Measurements from ENCODE around the gene SLC38A8.

SLC38A8 gene

GRCh38 chr16:84068783-84069462, 26.3 kb upstream of the SLC38A8 start:
- DNase-seq (ENCODE audit: low read depth in 2 of 3, low spot score in 2 of 3): no peak

DNA sequence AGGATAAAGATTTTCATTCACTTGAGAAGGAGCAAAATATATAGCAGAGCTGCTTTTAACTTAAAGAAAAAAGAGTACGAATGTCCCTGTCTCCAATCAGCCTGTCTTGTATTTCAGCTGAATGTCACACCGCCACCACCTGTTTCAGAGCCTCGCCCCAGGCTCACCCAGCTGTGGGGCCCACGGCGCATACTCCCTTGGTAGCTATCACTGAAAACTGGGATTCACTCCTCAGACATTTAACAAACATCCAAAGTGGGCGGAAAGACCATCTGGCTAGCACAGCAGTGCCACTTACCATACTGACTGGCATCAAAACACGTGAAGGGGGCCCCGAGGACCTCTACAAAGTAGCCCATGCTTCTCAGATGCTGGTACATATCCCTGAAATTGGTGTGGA, 25.4 kb upstream of the SLC38A8 start:
- DNase-seq (ENCODE audit: low read depth in 2 of 3, low spot score in 2 of 3): no peak

DNA sequence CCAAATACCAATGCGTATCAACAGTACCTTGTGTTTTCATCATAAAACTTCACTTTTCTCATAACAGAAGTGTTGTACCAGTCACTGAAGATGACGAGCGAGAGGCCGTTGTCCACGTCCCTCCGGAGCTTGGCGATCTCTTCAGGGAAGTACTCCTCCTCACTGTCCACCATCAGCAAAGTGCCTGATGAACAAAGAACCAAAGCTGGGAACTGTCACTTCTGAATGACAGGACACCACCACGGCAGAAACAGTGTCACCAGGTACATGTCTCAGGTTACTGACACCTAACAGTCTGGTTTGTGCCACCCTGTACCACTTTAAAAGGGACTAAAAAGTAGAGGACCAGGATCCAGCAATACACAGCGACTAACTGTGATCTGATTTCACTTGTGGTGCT, 25.0 kb upstream of the SLC38A8 start:
- no peak for DNase-seq (ENCODE audit: low read depth in 2 of 3, low spot score in 2 of 3)

DNA sequence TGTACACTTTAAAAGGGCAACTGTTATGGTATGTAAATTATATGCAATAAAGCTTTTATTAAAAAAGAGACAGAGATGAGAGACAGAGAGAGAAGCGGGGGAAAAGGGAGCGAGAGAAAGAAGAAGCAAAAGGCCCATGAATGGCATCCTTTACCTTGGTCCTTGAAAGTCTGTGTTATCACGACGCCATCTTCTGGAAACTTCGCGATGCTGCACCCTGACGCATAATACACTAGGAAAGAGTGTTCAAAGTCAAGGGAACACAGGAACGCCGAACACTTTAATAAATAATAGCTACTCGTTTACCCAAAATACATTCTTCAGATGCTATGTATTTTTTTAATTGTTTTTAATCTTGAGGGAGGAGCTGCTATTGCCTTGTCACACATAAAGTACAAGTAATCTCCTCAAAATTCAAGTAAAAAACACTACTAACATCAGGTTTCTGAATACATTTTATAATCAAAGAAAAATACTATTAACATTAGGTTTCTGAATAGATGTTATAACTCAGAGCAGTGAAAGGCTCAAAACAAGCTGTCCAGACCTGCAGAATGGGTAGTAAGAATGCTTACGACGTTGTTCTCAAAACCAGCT, 23.0 kb upstream of the SLC38A8 start:
- DNase-seq (ENCODE audit: low read depth in 2 of 3, low spot score in 2 of 3): no peak

DNA sequence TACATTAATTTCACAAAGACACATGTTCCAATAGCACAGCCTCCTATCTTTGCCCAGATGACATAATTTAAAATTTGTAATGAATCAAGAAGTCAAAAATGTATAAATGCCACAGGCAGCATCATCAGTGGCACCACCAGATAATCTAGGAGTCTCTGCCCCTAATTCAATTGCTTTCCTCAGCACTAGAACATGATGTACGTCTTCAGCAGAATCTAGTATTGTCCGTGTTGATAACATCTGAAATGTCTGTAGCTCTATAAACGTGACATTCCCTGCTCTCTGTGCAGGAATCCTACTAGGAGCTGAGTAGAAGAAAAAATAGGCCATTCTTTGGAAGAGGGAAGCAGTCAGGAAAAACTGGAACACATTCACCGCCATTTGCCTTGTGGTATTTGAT, 21.4 kb upstream of the SLC38A8 start:
- no peak for DNase-seq (ENCODE audit: low read depth in 2 of 3, low spot score in 2 of 3)

GRCh38 chr16:84062734-84063640, 20.4 kb upstream of the SLC38A8 start:
- DNase-seq (ENCODE audit: low read depth in 2 of 3, low spot score in 2 of 3): peak; percentile 26 to 61 (median 52)

- no peak for DNase-seq (ENCODE audit: low read depth in 2 of 3, low spot score in 2 of 3)
Measured at GRCh38 chr16:84061236-84061819, 18.7 kb upstream of the SLC38A8 start.

DNA sequence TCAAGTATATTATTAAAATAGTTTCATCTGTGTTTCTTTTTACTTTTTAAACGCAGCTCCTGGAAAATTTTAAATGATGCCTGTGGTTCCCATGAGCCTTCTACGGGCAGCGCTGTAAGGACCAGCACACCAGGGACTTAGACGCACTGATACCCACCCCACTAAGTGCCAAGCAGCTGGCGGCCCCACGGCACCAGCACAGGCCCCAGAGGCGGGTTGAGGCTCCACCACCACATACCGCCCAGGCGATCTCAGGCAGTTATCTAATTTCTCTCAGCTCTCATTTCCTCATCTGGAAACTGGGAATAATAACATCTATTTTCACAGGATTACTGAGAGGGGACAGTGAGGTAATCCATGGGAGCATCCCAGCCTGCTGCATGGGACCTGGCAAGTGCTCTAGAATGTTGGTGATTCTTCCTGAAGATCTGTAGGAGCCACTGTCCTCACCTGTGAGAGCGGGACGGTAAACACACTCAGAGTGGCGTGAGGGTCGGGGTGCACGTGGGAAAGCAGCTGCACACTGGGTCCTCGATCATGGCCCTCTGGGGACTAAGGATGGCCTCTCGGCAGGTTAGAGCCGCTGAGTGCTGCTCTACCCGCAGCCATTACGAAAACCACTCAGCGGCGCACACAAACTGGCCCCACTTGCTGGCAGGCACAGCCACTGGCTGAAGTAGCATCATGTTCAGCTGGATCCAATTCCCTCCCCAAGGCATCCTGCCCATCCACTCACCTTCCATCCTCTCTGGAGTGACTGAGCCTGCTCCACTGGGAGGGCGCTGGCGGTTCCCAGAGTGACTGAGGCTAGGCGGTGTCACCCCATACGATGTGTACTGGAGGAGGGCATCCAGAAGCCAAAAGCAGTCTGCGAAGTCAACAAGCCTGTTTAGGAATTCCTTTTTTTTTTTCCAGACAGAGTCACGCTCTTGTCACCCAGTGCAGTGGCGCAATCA, 17.6 kb upstream of the SLC38A8 start:
- no peak for DNase-seq (ENCODE audit: low read depth in 2 of 3, low spot score in 2 of 3)

GRCh38 chr16:84059111-84059510, 16.5 kb upstream of the SLC38A8 start:
- no peak for DNase-seq (ENCODE audit: low read depth in 2 of 3, low spot score in 2 of 3)

DNA sequence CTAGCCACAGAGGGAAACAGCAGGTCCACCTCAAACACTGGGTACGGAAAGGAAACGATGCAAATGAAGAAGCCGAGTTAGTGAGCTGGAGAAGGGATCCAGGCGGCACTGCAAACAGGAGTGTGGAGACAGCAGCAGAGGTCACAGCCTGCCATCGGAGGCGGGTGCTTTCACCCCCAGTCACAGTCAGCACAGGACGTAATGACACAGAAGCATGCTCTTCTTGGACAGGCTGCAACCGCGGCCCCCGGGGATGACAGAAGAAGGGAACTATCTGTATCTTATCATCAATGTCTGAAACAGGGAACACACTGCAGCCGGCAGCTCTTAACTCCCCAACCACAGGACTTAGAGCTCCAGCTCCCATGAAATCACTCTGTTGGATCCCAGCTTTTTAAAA, 16.1 kb upstream of the SLC38A8 start:
- DNase-seq (ENCODE audit: low read depth in 2 of 3, low spot score in 2 of 3): no peak

DNA sequence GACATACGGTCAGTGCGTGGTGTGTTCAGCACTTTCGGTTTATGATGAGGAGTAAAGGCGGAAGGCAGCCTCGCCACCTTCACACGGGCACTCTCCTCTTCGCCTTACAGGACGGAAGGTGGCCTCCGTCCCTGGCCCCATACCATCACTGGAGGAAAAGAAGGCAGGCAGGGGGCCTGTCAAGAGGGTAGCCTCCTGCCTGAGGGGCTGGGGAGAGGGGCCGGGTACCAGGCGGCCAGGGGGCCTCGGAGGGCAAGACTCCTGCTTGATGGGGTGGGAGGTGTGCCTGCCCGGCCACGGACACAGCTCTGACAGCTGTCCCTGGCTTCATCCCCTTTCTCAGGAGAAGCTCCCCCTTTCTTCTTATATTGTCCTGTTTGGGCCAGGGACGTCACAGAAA, 15.6 kb upstream of the SLC38A8 start:
- DNase-seq (ENCODE audit: low read depth in 2 of 3, low spot score in 2 of 3): no peak

GRCh38 chr16:84056933-84057332, 14.3 kb upstream of the SLC38A8 start:
- no peak for DNase-seq (ENCODE audit: low read depth in 2 of 3, low spot score in 2 of 3)

DNA sequence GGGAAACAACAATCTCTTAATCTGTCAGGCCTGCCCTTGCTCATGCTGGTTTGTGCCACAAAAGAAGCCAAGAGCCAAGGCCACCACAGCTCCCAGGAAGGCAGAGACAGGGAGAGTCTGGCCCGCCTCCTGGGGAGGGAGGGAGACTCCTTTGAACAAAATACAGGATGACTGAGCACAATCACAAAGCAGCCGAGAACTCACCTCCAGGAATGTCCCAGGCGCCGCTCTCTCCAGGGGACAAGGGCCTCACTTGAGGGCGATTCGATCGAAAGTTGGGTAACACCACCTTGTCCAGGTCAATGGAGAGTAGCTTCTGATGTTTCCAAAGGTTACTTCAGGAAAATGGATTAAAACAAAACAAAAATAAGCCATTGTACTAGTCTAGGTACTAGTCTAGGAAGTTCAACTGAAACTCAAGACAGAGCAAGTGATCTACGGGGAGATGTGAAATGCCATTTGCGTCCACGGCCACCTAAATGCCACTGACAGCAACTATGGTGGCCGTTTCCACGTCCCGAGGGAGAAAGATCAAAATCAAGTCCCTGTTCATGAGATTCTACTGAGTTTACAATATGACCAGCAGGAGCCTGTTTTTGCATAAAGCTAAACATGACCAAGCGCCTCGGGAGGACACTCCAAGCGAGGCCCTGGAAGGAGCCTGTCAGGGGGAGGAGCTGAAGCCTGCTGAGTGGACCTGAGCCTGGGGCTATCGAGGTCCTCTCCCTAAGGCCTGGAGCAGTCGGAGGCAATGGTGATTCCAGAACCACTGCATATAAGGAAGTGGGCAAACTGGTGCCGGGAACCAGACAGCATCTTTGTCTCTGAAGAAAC, 13.4 kb upstream of the SLC38A8 start:
- DNase-seq (ENCODE audit: low read depth in 2 of 3, low spot score in 2 of 3): no peak

DNA sequence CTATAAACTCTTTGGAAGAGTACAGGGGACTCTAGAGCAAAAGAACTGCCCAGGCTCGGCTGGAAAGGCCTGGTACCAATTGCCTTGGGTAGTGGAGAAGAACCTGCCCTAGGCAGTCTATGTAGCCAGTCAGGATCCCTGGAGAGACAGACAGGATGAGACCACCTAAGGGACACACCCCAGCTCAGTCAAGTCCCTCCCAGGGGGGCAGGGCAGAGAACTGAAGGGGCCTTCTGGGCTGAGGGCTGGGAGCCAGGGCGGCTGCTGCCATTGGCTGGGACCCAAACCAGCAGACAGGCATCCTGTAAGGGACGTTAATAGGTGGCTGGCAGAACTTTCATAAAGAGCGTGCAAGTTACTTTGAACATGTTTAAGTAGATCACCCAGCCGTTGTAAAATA, 12.8 kb upstream of the SLC38A8 start:
- no peak for DNase-seq (ENCODE audit: low read depth in 2 of 3, low spot score in 2 of 3)

DNA sequence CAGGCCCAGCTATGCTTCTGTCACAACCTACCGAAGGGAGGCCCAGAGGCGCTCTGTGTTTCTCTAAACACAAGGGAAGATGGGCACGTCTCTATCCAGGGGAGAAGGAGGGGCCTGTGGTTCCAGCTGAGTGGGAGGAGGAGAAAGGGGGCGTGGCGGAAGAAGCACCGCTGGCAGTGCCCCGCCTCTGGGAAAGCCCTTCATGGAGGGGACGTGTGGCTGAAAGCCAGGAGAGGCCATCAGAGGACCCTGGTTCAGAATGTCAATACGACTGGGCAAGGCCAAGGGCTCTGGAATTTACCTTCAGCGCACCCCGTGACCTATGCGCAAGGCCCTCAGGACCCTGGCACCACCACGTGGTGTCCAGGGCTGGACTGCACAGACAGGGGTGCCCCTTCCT, 12.3 kb upstream of the SLC38A8 start:
- DNase-seq (ENCODE audit: low read depth in 2 of 3, low spot score in 2 of 3): no peak

DNA sequence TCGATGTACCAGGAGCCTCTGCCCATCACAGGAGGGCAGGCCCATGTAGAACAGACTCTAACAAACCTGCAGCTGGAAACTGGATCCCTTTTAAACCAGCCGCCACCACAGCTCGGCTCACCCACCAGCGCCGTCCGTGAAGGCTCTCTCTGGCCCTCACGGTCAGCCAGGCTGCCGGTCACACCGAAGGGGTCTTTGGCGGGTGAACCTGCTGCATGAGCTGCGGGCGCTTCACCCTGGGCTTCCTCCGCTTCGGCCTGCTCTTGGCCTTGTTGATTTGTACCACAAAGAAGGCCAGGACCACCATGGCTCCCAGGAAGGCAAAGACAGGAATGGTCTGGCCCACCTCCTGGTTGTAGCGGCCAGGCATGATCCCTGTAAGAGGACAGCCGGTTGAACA, 11.7 kb upstream of the SLC38A8 start:
- no peak for DNase-seq (ENCODE audit: low read depth in 2 of 3, low spot score in 2 of 3)

DNA sequence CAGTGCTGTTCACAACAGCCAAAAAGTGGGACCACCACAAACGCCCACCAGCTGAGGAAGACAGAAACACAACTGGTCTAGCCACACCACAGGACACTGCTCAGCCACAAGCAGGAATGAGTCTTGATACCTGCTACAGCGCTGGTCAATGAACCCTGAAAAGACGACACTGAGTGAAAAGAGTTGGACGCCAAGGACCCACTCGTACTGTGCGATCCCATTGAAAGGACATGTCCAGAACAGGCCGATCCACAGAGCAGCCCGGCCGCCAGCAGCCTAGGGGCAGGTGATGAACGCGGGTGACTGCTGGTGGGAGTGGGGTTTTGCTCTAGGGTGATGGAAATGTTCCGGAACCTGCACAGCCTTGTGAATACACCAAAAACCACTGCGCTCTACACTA, 10.6 kb upstream of the SLC38A8 start:
- DNase-seq (ENCODE audit: low read depth in 2 of 3, low spot score in 2 of 3): no peak

- no peak for DNase-seq (ENCODE audit: low read depth in 2 of 3, low spot score in 2 of 3)
Measured at GRCh38 chr16:84052071-84052622, 9.6 kb upstream of the SLC38A8 start.

- DNase-seq (ENCODE audit: low read depth in 2 of 3, low spot score in 2 of 3): no peak
Measured at GRCh38 chr16:84050316-84050715, 7.7 kb upstream of the SLC38A8 start.
